HG03103 (cell line): ENCODE results near the gene IQSEC3.
"Not testable (repeated sequence)": the region's sequence is repeated elsewhere in the genome, so short reads cannot be mapped to it uniquely, and the experiment has no call there.

Experiments
- ATAC-seq: cut with Tn5 transposase; IDR thresholded peaks from one replicate; pipeline ENCODE4 v1.9.1; 2021; ENCODE audit warnings: low read depth; ENCODE audit not compliant: unreplicated experiment

The IQSEC3 gene

DNA sequence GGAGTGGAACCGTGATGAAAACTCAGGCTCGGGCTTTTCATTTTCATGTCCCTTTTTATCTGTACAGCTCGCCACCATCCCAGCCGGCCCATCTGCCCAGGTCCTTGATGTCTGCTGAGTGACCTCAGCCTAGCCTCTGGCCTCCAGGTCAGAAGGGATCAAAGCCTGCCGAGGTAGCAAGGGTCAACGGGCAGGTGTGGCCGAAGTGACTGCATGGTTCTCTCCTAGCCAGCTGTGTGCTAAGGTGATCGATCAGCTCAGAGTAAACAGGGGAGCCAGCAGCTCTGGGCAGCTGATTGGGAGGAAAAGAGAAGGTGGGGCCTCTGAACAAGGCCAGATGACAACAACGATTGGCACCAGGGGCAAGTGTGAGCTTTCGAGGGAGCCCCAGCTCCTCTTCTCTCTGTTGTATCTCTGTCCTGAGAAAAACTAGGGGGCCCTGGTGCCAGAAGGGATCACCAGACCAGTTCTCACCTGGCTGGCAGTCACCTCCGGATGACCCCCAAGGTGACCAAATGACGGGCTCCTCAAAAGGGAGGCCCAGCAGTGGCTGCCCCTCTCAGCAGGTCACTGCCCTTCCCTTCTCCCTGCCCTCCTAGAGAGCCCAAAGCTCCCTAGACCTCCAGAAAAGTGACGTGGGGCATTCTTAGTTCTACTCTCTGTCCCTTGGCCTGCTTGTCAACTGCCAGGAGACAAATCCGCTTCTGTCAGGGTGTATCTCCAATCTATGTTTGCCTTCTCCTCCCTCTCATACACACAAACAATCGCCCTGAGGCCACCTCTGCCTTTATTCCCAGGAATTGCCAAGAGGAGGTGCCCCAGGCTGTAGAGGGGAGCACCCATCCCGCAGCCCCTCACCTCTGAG lies 143.9 kb downstream of the IQSEC3 start:
- ATAC-seq: no peak

GRCh38 chr12:211142-211465 lies 144.5 kb downstream of the IQSEC3 start:
- ATAC-seq: no peak

- ATAC-seq: no peak
Observed at GRCh38 chr12:211639-212414, 145.3 kb downstream of the IQSEC3 start.

- no peak for ATAC-seq
Observed at GRCh38 chr12:212415-212714, 145.8 kb downstream of the IQSEC3 start.

GRCh38 chr12:212715-213526 lies 146.4 kb downstream of the IQSEC3 start:
- ATAC-seq: no peak

GRCh38 chr12:213527-213932 lies 147.0 kb downstream of the IQSEC3 start:
- no peak for ATAC-seq

GRCh38 chr12:214003-214741 lies 147.6 kb downstream of the IQSEC3 start, which contains the start of gene SLC6A12:
SLC6A12 (minus strand) TSS chr12:214157; CDS start chr12:209986, 4,171 bp downstream.
- ATAC-seq: no peak

GRCh38 chr12:215116-215515 lies 148.5 kb downstream of the IQSEC3 start:
- ATAC-seq: no peak

- ATAC-seq: not testable (repeated sequence)
Observed at GRCh38 chr12:217029-217428, 150.5 kb downstream of the IQSEC3 start.

DNA sequence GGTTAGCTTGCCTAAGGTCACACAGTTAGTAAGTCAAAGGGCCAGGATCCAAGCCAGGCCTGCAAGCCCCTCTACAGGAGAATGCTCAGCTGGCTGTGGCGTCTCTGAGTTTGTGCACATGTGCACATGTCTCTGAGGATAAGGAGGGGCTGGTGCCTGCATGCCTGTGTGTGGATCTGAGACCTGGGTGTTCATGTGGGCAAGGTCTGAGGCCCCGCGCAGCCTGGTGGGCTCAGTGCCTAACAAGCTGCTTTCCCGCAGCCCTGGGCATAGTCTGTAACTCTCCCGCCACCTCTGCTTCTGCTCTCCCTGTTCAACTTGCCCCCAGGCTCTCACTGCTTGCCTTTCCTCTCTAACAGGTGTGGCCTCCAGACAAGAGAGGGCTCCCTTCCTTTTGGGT lies 151.7 kb downstream of the IQSEC3 start:
- no peak for ATAC-seq

- ATAC-seq: no peak
Observed at GRCh38 chr12:218728-219590, 152.4 kb downstream of the IQSEC3 start.

DNA sequence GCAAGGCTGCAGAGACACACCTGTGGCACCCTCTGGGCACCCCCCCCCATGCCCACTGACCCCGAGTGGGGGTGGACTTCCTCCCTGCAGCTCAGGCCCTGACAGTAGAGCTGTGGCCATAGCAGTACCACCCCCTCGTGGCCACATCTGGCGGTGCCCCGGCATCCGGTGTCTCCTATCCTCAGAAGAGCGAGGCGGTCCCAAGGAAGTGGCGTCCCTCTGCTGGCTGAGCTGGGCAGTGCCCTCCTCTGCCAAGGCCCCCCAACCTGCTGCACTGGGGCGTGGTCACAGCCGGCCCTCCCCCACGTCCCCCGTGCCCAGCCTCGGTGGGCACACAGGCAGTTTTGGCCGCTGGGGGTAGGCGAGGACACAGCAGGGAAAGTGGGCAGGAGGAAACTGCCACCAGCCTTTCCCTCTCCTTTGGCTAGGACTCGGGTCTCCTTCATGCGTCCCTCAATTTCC lies 153.4 kb downstream of the IQSEC3 start:
- ATAC-seq: peak; percentile 79

DNA sequence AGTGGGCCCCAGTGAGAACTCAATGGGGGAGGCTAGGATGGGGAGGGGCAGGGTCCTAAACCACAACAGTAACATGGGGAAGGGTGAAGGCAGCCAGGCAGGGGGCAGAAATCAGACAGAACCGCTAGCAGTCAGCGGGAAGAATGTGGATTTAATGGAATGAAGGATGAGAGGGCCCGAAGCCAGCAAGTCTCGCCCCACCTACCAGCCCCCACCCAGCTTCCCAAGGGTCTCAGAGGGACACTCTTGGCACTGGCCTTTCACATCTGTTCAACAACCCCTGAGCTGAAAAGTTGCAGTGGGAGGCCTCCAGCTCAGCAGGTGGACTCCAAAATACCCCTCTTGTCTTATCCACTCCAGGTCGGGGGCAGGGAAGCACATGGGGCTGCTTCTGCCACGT lies 153.9 kb downstream of the IQSEC3 start:
- no peak for ATAC-seq

GRCh38 chr12:220946-221550 lies 154.5 kb downstream of the IQSEC3 start:
- no peak for ATAC-seq

DNA sequence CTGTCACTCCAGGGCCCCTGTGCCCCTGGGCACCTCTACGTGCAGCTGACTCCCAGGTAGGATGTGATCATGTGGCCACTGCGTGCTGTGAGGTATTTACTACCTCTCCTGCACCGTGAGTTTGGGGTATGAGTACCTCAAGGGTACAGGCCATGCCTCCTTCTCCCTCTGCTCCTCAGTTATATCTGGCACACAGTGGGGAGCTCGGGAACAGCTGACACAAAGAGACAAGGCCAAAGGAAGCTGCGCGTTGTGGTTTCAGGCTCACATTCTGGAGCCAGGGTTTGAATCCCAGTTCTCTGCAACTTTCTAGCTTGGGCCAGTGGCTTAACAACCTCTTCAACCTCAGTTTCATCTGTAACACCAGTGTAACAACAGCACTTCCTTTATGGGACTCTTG lies 155.2 kb downstream of the IQSEC3 start:
- ATAC-seq: no peak

DNA sequence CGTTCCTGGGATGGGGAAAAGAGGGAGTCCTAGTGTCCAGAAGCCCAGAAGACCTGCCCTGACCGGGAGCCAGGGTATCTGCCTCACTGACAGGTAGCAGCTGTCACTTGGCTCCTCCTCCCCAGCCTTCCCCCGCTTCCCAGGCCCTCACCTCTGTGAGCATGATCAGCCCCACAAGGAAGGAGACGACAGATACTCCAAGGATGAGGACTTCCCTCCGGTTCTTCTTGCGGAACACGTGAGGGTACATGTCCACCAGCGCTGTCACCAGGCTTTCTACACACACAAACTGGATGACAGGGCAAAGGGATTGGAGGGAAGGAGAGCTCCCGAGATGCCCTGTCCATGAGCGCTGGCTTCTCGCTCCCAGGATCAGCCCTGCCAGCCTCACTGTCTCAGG lies 157.3 kb downstream of the IQSEC3 start:
- no peak for ATAC-seq

DNA sequence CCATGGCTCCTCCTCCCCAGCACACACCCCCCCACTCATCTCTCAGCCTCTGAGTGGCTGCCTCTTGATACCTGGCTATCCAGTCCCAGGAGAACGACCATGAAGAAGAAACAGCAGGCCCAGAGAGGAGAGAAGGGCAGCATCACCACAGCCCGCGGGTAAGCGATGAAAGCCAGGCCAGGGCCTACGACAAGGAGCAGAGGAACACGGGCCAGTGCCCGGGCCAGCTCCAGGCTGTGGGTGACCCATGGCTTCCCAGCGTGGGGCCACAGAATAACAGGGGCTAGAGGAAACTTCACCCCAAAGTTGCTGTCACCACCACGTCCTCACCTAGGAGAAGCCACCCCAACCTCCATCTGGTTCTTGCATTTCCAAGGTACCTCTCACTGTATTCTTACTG lies 157.8 kb downstream of the IQSEC3 start:
- ATAC-seq: no peak

GRCh38 chr12:225012-225411 lies 158.4 kb downstream of the IQSEC3 start:
- no peak for ATAC-seq

- ATAC-seq: no peak
Observed at GRCh38 chr12:226401-226800, 159.8 kb downstream of the IQSEC3 start.
